IPS DF 4.7 (cell line): ENCODE data around the gene RABGEF1.

Source experiments
- DNase-seq: peaks from one replicate; pipeline ENCODE4 v3.0.0-alpha.2; 2013; ENCODE audit warnings: low spot score; ENCODE audit errors: extremely low read depth

RABGEF1 gene

DNA sequence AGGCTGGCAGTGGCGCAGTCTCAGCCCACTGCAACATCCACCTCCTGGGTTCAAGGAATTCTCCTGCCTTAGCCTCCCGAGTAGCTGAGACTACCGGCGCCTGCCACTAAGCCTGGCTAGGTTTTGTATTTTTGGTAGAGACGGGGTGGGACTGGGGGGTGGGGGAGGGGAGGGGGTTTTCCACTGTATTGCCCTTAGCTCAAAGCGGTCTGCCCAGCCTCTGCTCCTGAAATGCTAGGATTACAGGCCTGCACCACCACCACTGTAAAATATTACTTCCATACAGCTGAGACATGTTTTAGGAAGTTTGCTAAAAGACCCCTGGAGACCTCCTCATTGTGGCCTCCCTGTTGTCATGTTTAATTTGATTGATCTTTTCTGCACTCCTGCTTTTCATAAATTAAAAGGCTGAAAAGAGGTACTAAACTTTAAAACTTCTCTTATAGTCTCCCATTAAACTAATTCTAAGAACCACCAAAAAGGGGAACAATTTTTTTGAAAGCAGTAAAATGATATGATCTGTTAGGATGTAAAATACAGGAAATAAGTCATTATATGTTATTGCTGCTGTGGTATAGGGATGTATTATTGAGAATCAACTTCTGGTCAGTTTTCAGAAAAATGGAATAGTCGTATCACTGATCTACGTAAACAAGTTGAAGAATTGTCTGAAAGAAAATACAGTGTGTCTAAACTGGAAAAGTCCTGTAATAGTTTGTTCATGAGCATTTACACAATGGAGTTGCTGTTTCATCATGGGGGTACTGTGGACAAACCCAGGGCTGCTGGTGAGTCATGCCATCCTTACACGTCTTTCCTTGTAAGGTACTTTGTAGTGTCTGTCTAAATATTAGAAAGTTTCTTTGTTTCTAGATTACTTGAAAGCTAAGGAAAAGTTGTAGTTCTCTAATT is 107.6 kb downstream of the RABGEF1 start:
- DNase-seq, result no peak

DNA sequence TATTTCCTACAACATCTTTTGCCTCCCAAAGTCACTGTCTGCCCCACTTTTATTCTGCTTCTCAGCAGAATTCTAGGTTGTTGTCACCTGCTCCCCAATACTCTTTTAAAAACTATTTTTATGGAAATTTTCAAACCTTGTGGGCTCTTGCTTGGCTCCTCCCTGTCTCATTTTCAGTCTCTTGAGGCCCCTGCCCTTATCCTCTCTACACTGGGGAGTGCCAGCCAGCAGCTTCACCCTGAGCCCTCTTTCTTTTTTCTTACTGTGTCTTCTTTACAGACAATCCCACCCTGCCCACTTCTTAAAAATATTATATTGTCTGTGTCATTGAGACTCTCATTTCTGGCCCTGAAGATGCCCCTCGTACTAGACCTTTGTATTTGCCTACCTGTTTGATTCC is 118.8 kb downstream of the RABGEF1 start:
- DNase-seq, result no peak

GRCh38 chr7:66859794-66860645 is 119.5 kb downstream of the RABGEF1 start:
- no peak for DNase-seq

DNA sequence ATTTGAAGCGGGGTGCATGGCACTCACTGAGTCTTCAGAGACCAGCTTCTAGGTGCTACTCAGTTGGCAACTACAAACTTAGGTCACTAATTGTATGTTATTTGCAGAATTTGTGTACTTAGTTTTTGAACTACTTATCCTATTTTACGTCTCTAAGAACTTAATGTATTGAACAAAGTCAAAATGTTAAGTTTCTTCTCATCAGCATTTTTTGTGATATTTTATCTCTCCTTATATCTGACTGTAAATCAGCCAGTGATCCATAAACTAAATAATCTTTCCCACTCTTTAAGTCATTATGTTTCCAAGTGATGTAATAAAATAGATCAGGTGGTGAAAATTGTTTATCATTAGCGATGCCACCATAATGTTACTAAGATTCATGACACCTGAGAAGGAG is 120.2 kb downstream of the RABGEF1 start:
- DNase-seq, result no peak
